SKM-1 (cell line): ENCODE measurements around the gene ZNF208.
"Not testable (repeated sequence)": the region's sequence is repeated elsewhere in the genome, so short reads cannot be mapped to it uniquely, and the experiment has no call there.

ENCODE experiments used
- DNase-seq: peaks from one replicate; lab custom pipeline; 2025; ENCODE audit not compliant: unreplicated experiment; lab: John Stamatoyannopoulos, UW

Gene ZNF208

GRCh38 chr19:21885516-21885915 lies 125.2 kb downstream of the ZNF208 start:
- DNase-seq: not testable (repeated sequence)

DNA sequence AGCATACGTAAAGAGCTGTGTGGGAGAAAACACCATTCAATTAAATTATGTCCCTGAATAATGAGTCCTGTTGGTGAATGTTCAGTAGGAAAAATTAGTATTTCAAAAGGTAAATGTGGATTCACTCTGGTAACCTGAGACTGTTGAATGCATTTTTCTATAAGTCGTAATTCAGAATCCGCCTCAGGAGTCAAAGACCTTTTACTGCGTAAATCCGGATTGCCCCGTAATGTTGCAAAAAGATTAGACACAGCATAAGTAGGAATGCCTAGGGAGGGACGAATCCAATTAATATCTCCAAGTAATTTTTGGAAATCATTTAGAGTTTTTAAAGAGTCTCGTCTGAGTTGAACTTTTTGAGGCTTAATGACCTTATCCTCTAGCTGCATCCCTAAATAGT lies 126.0 kb downstream of the ZNF208 start:
- not testable (repeated sequence) for DNase-seq

DNA sequence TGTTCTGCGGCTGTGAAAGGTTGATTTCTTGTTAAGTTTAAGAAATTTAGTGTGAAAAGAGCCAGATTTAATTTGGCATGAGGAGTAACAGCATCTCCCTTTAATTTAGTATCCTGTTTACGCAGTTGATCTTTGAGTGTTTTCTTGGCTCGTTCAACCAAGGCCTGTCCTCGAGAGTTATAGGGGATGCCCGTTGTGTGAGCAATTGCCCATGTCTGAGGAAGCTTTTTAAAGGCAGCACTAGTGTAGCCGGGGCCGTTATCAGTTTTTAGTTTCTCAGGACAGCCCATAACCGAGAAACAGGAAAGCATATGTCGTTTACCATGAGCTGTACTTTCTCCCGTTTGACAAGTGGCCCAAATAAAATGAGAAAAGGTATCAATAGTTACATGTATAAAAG lies 127.2 kb downstream of the ZNF208 start:
- DNase-seq: no peak
